HG03159 (cell line): Measurements from ENCODE around the gene CD164L2.

Experiments used
- ATAC-seq: cut with Tn5 transposase; IDR thresholded peaks from one replicate; pipeline ENCODE4 v1.9.1; 2021; ENCODE audit warnings: mild to moderate bottlenecking, moderate library complexity; ENCODE audit not compliant: unreplicated experiment

The CD164L2 gene

DNA sequence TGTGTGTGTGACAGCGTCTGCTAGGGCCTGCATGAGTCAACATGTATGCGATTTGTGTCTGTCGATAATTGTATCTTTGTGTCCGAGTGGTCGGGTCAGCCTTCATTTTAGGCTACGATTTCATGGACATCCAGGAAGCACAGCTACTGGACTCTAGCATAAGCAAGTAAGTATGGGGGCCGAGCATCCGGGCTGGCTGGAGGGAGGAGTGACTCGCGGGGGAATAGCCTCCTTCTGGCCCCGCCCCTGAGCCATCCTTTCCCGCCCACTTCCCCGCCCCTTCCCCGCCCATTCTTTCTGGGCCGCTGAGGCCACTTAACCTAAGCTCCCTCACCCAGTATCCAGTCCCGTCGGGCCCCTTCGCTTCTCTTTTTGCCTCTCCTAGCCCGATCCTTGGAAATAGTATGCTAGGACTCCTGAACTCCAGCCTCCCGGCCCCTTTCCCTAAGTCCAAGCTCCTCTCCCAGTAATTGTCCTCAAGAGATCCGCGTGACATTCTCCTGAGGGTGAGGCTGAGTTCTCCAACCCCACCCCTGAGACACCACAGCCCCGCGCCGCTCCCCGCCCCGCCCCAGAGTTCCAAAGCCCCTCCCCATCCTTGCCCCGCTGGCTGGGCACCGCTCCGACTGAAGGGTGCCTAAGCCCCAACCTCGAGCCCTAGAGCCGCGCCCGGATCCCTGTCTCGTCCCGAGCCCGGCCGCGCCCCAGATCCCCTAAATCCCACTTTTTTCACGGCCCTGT, 17.6 kb downstream of the CD164L2 start:
- peak; percentile 62 for ATAC-seq

DNA sequence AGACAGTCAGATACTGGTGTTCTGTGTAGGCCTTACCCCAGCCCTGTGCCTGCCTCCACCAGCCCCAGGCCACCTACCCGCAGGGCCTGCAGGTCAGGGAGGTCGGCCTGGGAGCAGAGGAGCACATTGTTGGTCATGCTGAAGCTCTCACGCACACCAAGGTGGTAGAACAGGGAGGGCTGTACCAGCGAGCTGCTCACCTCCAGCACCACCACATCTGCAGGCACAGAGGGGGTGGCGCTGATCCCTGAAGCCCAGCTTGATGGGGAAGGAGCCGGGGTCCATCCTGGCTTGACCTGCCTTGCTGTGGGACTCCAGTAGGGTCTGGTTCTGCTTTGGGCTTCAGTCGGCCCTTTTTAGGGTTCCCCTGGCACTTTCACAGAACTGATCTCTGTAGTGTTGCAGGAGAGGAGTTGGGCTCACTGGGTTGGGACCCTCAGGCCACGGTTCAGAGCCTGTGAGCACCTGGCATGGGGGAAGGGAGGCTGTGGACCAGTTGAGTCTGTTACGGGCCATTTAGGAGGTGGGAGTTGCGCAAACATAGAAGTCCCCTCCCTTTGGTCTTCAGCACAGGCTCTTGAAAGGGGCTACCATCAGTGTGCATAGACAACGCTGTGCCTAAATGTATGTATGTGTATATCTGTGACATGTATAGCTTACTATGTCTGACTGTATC, 18.3 kb downstream of the CD164L2 start:
- no peak for ATAC-seq

DNA sequence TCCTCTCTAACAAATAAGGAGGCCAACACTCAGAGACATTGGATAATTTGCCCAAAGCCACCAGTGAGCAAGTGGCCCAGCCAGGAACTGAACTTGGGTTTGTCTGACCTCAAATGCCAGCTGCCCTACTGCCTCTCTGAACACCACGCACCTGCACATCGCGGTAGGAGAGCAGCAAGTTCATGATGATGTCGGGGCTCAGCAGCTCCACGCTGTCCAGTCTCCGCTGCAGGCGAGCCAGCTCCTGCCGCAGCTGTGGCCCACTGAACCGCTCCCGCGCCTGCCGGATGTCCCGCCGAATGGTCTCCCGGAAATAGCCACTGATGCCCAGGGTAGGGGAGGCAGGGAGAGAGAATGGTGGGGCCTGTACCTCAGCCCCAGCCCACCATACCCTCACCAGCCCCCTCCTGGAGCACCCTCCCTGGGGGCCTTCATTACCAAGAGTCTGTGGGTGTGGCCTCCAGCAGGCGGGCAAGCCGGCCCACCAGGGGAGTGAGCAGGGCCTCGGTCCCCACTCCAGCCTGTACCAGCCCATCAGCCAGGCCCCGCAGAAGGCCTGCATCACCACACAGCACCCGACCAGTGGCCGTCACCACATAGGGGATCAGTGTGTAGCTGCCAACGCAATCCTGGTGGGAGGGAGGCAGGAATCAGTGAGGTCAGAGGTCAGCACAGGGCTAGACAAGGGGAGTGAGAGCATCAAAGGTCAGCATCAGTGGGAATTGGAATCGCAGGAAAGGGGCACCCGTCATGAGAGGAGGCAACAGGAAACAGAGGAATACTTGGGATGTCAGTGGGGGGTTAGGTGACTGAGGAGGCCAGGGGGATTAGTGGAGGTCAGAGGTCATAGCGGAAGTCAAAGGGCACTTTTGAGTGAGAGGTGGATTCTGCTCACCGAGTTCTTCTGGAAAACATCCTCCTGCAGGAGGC, 19.1 kb downstream of the CD164L2 start:
- ATAC-seq = no peak

DNA sequence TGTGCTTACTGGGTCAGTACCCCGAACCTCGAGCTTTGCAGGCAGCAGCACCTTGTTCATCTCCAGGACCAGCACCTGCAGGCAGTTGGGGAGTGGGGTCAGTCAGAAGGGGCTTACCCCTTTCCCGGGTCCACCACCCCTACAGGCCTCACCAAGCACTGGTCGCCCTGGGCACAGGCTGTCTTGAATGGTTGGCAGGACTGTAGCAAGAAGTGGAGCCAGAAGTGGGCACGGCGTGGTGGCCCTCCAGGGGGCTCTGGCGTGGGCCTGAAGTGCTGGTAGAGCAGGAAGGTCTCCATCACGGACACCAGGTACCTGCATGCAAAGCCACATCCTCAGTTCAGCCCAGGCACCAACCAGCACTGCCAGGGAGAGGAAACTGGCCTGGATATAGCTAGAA, 21.6 kb downstream of the CD164L2 start:
- no peak for ATAC-seq

DNA sequence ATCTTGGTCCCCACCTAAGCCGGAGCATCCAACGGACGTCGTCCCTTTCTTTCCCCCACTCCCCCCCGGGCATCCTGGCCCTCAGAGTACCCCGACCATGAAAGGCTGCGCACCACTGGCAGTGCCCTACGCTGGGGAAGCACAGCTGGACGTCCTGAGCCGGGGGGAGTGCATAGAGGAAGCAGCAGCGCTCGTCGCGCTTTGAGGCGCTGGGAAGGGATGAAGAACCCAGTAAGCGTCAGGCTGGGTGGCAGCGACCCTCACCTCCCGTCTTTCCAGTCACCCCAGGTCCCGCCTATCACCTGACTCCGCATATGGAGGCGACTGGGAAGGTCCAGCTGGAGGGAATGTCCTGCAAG, 22.1 kb downstream of the CD164L2 start:
- ATAC-seq = no peak

DNA sequence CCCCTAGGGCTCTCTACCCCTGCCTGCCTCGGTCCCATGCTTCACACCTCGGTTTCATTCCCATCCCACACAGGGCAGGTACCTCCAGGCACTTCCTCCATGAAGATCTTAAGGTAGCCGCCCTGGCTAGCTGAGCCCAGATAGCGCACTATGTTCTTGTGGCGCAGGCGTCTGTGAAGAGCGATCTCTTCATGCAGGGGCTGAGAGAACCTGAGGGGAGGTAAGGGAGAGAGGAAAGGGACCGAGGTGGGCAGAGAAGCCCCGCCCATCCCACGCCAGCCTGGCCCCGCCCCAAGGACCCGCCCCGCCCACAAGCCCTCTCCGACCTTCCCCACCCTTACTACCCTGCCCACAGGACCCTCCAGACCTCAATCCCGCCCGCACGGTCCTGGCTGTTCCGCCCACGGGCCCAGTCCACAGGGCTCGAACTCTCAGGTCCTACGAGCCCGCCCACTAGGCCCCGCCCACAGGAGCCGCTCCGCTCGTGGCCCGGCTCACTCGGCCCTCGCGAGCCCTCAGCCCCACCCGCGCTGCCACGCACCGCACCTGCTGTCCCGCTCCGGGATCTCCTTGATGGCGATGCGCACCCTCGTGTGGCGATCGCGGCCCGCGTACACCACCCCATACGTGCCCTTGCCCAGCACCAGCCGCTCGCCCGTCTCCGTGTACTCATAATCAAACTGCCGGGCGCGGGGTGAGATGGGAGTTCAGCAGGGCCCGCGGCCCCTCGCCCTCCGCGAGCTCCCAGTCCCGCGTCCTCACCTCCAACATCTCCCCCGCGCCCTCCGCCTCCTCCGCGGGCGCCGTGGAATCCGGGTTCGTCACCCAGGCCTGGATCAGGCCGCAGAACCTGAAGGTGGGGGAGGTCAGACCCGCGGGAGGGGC, 22.7 kb downstream of the CD164L2 start:
- no peak for ATAC-seq

DNA sequence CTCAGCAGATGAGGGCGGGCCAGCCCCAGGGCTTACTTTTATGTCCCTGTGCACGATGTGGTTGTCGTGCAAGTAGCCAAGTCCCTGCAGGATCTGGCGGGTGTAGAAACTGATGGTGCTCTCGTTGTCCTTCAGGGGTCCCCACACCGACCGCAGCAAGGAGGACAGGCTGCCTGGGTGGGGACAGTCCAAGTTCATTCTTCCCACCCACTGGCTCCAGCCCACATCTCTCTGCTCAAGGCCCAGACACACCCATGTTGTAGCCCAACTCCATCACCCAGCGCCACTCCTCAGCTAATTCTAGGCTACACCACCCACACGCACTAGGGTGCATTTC, 23.3 kb downstream of the CD164L2 start:
- no peak for ATAC-seq

DNA sequence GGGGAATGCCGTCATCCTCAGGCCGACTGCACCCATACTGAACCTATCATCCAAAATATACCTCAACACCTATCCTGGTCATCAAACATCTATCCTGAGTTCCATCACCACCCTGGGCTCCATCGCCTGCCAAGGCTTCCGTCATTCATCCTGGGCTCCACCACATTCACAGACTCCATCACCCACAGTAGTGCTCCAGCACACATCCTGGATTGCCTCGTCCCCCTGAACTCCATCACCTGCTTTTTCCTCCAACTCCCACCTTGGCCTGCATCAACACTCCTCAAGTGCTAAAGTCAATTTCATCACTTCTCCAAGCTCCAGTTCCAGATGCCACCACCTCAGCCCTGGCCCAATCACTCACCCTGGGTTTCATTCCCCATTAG, 24.2 kb downstream of the CD164L2 start:
- no peak for ATAC-seq

DNA sequence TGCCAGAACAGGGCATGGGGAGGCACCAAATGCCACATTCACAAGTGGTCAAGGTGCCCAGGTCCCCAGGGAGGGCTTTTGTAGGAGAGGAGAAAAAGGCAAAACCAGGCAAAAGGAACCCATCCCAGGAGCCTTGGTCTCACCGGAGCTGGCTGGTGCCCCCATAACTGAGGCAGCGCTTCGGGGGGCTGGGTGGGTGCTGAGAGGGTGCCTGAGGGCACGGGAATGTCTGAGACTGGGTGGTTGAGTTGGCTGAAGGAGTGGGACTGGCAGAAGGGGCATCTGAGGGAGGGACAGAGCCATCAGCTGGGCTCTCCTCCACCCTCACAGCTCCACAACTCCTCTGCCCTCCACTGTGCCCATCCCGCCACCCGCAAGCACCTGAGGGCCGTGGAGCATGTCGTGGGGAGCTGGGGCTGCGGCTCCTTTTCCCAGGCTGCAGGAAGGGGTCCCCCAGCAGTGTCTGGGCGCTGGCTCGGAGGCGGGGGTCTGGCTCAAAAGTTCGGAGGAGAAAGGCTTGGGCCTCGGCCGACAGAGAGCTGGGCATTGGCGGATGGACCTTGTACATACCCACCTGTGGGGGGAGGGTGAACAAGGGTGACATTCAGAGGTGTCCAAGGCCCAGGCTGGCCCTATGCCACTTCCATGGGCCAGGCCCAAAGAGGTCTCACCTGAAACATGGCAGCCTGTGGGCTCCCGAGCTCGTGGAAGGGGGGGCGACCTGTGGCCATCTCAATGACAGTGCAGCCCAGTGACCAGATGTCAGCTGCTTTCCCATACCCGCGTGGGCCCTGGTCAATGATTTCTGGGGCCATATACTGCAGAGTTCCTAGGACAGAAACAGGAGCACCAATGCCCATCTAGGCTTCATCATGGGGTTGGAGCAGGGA, 24.9 kb downstream of the CD164L2 start:
- no peak for ATAC-seq

DNA sequence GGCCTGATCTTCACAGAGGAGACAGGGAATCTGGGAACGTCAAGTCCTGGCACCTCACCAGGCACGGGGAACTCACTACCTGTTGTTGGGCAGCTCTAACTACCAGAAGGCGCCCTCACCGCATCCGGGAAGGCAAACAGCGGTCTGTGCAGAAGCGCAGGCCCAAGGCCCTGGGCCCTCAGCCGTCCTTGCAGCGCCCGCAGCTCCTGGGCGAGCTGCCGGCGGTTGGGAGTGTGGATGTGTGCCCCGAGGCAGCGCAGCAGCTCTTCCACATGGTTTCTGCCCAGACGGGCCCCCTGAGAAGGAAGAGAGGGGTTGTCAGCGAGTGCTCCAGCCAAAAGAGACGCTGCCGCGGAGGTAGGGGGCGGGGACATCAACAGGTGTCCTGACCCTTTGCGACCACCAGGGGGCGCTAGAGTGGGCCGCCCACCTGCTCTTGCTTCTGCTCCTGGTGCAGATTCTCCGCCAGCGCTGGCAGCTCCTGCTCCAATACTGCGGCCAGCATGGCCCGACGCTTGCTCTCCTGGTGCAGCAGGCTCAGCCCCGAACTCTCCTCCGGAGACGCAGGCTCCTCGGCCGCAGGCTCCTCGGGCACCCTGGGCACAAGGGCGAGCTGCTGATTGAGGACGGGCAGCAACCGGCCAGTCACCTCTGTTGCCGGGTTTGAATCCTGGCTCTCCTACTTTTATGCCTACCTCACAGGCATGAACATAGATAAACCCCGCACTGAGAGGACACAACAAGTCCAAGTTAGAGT, 25.7 kb downstream of the CD164L2 start:
- ATAC-seq = no peak

DNA sequence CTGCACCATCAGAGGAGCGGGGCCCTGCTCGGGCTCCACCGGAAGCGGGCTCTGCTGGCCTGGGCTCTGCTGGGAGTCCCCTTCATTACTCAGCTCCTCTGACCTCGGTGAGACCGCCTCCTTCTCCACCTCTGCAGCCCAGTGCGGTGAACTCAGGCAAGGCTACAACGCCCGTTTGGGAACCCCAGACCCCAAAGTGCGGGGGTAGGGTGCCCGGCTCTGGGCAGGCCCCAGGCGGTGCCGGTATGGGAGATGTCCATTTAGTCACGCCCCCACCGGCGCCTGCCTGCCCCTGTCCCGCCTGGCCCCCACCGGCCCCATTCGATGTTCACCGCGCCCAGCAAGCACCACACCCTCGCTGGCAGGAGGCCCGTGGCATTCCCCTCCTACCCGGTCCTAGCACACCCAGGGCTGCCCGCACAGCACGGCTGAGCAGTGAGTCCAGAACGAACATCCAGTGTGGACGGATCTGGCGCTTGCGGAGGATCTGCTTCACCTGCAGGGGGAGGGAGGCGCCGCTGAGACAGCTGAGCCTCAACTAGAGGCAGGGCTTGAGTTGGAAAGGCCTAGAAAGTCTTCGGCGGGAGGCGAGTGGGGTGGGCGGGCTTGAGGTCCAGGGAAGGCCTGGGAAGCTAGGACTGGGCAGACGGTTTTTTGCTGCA, 26.4 kb downstream of the CD164L2 start:
- ATAC-seq = no peak

DNA sequence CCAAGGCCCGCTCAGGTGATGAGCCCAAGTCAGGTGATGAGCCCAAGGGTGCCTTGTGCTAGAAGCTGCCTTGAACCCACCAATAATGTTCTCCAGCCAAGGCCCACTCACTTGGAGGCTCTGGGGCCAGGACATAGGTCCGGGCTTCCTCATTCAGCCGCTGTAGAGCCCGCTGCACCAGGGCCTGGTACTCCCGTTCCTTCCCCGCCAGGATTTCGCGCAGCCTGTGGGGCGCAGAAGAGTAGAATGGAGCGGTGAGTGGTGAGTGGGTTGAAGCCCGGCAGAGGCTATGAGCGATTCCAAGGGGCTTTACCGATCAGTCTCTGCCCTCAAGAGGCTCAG, 26.9 kb downstream of the CD164L2 start:
- no peak for ATAC-seq

DNA sequence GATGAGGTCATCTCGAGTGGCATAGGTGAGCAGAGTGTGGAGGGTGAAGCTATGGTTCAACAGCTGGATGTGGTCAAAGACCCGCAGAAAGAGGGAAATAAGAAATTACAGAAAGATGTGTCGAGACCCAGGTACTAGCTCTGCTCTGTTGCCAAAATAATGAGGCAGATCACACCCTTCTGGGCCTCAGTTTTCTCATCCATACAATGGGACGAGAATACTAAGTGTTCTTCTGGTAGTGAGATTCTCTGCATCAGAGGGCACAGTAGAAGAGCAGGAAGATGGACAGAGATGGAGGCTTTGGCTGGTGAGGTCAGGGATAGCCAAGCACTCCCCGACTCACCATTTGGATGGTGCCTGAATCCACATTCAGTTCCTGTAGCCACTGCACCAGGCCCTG, 27.4 kb downstream of the CD164L2 start:
- ATAC-seq = no peak

DNA sequence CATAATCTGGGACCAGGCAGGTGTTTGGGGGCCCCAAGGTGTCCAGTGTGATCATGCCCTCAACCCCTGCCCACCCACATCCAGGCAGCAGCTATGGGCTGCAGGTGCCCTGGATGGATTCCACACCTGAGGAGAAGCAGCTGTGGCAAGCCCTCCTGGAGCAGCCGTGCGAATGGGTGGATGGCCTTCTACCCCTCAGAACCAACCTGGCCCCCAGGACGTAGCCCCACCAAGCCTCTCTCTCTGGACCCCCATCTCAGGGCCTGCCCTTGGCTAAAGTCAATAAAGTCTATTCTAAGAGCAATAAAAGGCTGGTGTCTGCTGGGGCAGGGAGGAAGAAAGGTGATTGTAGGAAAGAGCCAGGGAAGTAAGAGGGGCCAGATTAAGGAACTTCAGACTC, 29.5 kb downstream of the CD164L2 start:
- ATAC-seq = no peak

DNA sequence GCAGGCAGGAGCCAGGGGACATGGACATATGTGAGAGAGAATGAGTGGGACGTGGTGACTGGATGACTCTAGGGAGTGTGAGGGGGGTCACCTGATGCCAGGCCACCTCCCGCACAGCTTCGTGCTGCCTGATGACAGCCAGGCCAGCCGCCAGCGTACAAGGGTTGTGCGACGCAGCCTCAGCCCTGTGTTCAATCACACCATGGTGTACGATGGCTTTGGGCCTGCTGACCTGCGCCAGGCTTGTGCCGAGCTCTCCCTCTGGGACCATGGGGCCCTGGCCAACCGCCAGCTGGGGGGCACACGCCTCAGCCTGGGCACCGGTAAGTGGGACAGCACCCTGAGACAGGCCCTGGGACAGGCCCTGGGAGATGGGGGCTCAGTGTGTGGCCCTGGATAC, 30.0 kb downstream of the CD164L2 start:
- no peak for ATAC-seq

DNA sequence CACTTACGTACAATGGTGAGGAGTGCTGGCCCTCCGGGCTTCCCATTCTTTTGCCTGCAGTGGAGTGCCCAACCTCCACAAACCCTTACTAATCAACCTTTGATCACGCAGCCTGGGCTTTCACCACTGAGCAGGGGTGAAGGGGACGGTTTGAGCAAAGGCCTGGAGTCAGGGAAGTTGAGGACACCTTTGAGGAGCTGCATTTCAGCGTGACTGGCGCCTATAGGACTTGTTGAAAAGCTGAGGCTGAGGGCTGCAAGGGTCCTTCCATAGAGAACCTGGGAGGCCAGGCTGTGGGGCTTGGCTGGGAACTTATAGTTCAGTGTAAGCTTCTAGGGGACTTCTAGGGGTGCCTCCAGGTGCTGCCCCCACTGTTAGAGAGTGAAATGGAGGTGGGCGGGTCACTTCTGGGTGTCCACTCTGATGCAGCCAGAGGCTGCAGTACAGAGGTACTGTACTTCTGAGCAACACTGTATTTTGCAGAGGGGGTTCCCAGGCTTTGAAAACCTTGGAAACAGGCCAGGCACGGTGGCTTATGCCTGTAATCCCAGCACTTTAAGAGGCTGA, 31.5 kb downstream of the CD164L2 start:
- ATAC-seq = no peak

DNA sequence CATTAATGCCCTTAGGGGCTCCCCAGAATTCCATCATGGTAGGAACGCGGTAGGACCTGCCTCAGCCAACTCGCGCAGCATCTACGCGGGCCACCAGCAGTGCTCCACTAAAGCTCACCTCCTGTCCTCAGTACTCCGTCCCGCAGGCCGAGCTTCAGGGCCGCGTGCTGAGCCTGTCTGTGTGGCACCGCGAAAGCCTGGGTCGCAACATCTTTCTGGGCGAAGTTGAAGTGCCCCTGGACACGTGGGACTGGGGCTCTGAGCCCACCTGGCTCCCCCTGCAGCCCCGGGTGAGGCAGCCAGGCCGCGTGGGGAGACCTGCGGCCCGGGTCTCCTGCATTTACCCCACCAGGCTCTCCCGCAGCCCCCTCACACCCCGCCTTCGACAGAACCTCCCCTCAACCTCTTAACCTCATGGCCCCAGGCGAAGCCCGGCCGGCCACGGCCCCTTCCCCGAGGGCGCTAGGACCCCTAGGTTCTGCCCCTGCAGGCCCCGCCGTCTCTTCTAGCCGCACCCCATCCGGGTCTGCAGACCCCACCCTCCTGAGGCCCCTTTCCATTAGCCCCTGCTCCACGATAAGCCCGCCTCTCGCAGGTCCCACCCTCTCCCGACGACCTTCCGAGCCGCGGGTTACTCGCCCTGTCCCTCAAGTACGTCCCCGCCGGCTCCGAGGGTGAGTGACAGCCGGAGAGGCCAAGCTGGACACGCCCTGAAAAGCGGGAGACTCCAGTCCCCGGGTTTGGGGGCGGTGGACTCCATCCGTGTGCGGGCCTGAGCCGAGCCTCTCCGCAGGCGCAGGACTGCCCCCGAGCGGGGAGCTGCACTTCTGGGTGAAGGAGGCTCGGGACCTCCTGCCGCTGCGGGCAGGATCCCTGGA, 32.2 kb downstream of the CD164L2 start:
- no peak for ATAC-seq
